Hematopoietic multipotent progenitor cell treated with erythropoietin and hydrocortisone succinate and interleukin-3 and kit ligand, for 17 days (in vitro differentiated cells): Measurements from ENCODE around the gene PTTG2.

Experiments
- DNase-seq: peaks from one replicate; pipeline ENCODE4 v3.0.0-alpha.2; 2015; ENCODE audit warnings: low spot score

The PTTG2 gene

DNA sequence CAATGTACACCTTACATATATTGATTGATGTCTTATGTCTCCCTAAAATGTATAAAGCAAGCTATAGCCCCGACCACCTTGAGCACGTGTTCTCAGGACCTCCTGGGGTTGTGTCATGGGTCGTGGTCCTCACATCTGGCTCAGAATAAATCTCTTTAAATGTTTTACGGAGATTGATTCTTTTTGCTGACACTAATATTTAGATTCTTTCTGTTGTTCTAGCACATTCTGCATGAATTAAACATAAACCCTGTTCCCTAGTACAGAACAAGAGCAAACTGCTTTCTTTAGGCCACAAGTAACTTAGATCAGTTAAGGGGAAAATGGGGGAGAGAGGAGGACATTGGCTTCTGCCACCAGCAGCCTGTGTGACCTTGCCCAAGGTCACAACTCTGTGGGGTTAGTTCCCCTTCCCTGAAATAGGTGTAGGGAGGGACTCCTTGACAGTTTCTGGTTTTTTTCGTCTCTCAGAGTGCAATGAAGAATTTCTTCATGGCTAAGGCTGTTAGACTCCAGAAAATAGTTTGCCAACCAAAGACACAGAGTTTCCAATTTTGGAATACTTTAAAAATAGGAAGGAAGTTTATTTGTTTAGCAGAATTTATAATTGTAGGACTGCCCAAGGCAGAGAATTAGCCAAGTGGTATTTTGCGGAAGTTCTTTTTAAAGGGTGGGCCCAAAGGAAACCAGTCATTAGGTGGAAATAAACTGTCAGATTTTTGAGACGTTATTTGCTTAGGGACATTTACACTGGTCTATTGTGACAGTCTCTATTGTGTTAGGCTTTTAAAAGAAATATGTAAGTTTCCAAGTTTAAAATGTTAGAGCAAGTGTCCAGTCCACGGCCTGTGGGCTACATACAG lies 29.4 kb downstream of the PTTG2 start:
- DNase-seq = no peak

DNA sequence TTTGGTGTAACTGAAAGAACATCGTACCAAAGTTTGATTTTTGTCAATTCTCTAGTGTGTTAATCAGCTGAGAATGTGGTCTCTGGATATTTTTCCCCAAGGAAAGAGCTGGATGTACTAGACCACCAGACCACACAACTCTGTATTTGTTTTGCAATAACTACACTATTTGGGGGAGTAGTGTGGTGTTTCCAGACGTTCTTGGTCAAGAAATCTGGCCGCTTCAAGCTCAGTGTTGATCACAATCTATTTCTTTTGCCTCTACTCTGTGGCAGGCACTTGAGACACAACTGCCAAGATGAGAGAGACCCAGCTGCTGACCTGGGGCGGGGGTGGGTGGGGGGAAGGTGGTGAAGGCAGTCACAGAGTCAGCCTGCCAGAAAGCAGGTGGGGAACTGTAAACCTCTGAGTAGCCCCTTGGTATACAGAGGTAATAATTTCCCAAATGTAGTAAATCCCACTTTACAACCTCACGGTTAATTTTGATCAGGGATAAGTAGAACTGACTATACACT lies 30.6 kb downstream of the PTTG2 start:
- no peak for DNase-seq

DNA sequence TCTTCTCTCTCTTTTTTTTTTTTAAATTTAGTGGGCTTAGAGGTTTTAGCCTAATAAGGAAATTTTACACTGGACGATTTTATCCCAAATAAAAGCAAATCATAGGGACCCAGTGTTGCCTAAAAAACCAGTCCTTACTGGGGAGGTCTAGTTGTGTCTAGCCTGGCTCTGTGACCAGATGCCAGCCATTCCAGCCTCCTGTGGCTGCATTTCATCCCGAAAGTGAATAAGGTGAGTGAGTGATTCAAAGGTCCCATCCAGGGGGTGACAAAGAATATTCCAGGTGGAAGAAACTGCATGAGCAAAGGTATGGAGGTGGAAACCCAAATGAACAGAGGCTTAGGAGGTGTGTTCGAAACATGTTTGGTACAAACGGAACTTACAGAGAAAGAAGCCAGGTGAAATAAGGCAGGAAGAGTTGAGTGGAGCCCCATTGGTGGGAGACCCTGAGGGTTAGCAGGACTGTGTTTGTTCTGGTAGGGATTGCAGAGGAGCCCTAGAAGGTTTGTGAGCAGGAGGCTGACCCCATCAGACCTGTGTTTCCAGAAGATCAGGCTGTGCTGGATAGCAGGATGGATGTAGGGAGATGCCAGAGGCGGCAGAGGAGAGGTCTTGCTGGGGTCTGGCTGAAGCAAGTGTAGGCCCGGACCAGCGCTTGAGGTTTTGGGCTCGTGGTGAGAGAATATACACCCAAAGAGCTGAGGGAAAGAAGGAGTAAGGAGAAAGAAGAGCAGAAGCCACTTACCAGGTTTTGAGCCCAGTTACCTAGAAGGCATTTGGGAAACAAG lies 31.6 kb downstream of the PTTG2 start:
- DNase-seq = no peak

DNA sequence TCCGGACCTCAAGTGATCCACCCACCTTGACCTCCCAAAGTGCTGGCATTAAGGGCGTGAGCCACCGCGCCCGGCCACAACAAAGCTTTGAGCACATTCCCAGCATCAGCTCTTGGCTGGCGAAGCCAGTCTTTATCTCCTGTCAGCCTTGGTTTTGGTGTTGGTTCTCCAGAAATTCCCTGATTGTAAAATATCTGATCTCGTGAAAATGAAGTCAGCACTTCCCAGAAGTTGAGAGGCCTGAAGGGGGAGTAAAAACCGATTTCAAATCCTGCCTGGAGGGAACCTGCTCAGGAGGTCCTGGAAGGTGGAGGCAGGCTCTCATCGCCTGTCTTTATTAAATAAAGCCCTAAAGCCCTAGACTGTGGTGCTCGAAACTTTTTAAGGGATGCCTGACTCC lies 33.6 kb downstream of the PTTG2 start:
- no peak for DNase-seq

DNA sequence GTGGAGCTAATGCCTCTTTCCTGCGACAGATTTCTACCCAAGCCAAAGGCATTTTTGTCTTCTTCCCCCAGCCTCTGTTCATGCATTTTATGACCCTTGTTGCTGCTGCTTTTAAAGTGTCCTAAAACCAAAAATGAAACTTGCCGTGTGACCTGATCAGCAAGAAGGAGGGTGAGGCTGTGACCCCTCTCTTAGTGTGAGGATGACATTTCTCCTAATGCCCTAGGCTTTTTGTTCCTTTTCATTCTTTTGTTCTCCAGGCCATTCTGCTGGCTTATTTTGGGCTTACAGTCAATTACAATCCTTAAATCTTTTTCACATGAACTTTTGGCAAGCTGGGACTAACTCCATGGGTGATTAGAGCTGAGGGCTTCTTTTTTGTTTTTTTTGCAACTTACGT lies 34.4 kb downstream of the PTTG2 start:
- DNase-seq = no peak

DNA sequence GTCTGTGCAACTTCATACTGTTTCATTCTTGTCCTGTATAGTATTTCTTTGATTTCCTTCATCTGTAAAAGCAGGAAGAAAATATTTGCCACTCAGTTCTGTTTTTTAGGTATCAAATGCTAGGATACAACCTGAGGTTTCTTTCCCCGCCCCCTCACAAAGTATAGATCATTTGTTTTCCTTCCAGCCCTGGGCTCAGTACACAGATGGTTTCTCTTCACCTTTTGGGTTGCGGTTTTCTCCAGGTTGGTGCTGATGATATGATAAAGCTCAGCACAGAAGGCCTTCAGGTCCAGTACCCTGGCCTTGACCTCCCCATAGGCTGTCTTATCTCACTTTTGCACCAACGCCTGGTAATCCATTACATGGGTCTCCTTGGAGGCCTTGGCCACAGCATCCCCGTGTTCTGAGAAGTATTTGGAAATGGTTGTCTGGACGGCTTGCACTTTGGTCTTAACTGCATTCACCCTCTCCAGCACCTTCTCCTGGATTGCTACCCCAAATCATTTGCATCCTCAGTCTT lies 35.2 kb downstream of the PTTG2 start:
- no peak for DNase-seq

DNA sequence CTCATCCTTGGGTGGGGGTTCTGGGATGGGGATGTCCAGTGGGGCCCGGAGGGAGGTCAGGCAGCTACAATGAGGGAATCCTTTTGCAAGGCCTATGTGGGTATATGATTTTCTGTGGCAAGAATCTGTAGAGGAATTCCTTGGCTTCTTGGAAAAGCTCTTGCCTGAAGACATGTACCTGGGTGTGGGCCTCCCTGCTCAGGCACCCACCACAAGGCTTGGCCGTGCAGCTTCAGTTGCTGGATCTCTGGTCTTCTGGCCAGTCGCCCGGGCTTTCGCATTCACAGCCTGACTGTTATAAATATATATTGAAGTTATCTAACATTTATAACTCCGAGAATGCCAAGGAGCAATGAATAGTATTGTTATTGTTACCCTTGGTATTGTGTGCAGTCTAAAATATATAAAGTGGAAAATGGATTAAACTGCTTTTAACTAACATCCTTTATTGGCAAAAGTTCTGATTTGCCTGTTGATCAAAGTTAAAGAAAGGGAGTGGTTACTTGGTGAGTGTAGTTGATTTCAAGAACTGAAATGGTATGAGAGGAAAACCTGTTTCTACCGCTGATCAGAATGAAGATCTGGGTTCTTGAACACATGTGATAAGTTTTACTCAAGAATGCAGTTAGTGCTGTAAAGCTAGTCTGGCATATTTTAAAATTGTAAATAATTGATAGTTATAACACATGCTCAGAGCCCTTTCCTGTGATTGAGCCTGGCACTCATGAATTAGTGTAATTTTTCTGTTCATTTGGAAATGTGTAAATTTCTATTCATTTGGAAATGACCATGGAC lies 36.0 kb downstream of the PTTG2 start:
- no peak for DNase-seq

DNA sequence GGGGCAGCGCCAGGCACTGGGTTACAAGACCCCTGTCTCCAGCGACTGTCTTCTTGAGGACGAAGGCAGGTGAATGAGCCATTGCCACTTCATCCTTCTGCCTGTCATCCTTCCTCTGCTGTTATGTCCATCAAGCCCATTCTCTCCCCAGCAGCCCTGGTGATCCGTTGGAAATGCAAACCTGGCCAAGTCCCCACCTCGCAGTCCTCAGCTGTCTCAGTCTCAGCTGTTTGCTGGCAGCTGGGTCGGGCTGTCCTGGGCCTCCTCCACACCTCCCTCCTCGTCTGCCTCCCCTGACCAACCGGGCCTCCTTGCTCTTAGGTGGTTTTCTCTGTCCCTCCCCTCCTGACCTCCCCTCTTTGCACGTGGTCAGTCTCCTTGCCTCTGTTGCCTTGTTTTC lies 38.0 kb downstream of the PTTG2 start:
- no peak for DNase-seq

DNA sequence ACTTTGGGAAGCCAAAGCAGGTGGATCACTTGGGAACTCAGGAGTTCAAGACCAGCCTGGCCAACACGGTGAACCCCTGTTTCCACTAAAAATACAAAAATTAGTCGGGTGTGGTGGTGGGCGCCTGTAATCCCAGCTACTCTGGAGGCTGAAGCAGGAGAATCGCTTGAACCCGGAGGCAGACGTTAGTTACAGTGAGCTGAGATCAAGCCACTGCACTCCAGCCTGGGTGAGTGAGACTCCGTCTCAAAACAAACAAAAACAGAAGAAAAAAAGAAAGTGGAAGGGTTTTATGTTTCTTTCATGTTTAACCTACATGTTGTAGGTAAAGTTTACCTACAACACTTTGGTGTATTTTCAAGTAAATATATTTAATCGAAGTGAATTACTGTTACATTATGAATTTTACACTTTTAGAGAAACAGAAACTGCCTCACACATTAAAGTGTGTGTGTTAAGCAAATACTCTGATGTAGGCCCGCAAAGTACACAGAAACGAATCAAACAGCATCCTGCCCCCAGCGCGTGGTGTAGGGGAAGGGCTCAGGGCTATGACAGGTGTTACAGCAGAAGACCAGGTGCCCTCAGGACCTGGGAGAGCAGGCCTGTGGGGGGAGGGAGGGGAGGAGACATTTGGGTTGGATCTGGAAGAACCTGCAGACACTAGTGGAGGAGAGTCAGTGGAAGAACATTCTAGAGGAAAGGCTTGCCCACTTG lies 39.0 kb downstream of the PTTG2 start:
- DNase-seq = no peak

DNA sequence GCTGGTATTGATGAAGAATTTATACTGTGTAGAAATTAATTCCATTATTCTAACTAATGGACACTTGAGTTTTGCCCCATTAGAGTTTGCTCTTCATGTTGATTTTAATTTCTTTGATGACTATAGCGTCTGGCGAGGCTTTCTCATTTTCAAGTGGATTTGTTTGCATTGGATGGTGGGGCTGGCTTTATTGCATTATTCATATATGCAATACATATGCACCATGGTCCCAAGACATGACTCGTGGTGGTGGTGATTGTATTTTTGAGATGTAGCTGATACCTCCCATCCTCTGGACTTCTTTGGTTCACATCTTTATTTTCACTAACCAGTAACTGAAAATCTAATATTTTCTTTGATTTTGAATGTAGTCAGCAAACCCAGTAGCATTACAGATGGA lies 39.8 kb downstream of the PTTG2 start:
- DNase-seq = no peak

DNA sequence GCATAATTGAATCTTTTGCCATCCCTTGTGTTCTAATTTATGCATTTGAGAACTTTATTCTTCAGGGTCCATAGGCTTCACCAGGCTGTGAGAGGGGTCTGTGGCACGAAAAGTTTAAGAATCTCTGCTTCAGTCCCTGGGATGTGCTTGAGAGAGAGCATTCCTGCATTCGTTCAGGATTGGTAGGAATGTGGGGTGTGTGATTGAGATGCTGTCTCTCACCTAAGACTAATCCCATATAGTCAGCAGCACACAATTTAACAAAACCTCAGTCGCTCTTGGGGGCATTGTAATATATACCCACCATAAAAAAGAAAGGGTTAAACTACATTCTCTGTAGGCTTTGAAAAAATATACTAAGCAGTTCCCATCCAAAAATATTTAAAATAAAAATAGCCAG lies 41.7 kb downstream of the PTTG2 start:
- DNase-seq = no peak

DNA sequence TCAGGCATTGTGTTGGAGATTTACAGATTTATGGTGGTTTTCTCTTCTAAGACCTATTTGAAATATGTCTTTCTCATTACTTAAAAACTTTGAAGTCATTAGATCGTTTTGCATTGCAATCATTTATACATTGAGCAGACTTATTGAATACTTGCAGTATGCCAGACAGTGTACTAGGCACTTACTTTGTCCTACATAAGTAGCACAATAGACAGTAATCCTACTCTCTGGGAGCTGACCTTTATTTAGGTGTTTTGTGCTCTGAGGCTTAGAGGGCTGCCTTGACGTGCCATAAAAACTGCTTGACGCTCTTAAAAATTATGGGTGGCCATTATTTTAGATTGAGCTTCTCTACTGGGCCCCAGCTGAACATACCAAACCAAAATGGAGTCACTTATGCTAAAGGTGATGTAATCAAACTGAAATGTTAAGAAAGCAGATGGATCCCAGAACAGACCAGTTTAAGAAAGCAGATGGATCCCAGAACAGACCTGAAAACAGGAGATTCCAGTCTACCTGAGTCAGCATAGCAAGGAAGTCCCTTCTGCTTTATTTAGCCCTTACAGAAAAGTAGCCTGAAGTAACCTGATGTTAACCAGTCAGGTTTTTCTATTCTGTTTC lies 42.4 kb downstream of the PTTG2 start:
- DNase-seq = no peak

DNA sequence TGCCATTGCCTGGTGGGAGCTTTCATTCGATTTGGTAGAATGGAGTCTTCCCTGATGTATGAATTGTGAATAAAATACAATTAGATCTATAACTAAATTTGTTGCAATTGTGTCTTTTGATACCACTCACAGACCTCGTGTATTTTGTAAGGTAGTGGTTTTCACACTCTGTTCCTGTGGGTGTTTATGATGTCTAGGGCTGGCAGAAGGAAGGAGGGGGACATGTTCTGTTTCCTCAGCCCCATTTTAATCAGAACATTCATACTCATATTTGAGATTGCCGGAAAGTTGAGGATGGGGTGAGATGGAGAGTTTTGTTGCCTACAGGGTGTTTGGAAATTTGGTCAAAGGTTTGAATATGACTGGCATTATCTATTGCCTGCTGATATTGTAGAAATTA lies 42.9 kb downstream of the PTTG2 start:
- DNase-seq = no peak

DNA sequence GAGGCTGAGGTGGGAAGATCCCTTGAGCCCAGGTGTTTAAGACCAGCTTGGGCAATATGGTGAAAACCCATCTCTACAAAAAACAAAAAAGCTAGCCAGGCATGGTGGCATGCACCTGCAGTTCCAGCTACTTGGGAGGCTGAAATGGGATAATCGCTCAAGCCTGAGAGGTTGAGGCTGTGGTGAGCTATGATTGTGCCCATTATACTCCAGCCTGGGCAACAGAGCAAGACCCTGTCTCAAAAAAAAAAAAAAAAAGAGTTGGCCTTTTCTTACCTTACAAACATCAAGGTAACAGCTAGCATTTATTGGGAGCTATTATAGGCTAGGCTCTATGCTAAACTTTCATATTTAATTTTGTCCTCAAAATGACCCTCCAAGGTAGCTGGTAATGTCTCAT lies 43.4 kb downstream of the PTTG2 start:
- DNase-seq = no peak

DNA sequence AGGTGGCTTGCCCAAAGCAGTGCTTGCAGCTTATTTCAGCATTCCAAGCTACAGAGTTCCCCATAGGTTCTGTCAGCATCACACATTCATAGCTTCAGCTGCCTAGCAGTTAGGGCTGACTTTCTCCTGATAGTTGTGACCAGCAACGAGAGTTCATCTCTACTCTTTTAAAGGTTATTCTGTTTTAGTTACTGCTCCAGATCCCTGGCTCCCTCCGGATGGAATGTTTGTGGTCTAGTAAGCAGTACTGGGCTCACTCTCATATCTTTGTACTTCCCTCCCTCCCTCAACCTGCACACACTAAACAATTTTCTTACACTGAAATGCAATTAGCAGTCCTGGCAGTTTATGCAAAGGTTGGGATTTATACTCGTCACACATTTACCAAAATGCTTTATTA lies 43.9 kb downstream of the PTTG2 start:
- DNase-seq = no peak

DNA sequence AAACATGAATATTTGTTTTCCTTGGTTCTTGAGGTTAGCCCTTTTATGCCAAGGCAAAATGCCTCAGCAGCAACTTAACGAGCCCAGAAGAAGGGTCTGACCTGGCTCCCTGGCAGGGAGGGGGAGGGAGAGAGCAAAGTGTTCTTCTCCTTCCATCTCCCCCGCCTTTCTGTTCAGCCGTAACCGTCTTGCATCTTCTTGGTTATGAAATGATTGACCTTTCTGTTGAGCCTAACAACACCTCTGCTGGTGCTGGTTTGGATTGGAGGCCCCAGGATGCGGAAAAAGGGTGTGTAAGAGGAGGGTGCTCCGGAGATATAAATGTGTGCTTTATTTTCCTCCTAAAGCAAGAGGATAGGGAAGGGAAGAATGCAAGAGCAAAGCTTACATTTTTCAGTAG lies 44.7 kb downstream of the PTTG2 start:
- no peak for DNase-seq

DNA sequence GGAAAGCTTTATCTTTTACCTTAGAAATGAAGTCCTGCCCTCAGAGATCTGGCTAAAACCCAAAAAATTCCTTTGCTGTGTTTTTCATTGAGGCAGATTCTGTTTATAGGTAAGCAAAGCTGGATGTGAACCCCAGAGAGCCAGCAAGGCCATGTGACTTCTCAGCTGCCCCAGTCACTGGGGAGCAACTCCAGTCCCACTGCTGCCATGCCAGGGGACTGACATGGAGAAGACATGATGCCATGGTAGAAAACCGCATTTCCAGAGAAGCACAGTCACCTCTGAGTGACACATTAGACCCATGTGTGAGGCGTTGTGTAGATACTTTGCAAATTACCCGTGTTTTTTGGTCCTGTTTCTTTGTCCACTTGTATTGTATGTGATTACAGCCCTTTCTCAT lies 45.4 kb downstream of the PTTG2 start:
- no peak for DNase-seq

DNA sequence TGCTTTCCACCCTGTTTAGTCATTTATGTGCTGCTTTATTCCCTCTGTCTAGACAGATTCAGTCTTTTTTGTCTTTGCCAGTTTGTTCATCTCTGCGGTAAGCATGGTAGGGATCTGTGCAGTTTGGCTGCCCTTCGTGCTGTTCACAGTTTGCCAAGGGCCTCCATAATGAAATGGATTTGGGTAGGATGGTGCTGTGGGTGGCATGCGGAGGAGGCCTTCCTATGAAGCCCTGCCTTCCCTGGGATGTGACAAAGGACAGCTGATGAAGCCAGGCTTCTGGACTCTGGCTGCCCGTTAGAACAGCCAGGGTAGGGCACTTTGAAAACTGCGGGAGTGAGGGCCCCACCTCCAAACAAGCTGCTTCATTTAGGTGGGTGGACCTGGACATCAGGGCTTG lies 47.4 kb downstream of the PTTG2 start:
- DNase-seq = no peak

DNA sequence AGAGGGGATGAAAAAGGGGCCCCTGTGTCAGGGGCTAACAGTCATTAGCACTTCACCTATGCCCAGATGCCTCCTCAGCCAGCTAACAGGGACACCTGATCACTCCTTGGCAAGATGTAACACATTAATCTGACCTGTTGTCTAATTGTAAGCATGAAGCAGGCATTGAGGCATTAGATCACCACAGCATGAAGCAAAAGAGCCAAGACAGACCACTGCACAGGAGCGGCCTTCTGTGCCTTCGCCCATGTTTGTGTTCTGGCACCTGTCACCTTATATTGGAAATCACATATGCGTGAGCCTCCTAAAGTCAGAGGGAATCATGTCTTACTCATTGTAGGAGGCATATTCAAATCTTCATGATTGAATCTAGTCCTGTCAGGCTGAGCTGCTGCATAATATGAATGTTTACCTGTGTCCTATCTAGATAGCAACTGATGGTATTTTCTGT lies 48.4 kb downstream of the PTTG2 start:
- no peak for DNase-seq

DNA sequence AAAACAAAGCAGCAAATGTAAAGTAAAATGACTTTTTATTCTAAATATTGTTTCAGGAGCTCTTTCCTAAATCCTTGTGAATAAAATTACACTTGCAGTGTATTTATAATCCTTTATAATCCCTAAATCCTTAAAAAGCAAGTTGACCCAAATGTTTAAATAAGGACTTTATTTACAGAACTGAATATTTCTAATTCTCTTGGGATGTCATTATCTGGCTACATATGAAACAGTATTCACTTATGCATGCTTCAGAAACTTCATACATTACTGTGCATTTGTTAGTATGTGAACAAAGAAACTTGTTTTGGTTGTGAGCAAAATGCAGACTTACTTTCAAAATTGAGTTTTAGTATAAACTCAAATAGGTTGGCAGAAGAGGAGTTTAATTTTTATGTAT lies 49.2 kb downstream of the PTTG2 start:
- no peak for DNase-seq

DNA sequence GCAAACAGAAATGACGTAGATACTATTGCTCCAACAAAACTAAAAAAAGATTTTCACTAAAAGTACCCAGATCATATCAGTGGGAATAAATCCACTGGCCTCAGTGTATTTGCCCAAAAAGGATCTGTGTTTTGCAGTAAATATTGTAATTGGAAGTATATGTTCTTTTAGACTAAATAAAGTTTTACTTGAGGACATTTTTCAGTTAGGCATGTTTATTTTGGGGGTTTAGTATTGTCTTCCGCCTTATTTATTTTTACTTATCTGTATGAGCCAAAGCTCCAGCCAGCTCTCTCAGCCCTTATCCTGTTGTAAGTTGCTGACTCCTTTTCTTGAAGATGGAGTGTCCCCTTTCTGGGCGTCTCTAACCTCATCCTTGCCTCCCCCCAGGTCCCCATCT lies 49.8 kb downstream of the PTTG2 start:
- no peak for DNase-seq
